ENCODE results near the gene ACTR1B.

DNA sequence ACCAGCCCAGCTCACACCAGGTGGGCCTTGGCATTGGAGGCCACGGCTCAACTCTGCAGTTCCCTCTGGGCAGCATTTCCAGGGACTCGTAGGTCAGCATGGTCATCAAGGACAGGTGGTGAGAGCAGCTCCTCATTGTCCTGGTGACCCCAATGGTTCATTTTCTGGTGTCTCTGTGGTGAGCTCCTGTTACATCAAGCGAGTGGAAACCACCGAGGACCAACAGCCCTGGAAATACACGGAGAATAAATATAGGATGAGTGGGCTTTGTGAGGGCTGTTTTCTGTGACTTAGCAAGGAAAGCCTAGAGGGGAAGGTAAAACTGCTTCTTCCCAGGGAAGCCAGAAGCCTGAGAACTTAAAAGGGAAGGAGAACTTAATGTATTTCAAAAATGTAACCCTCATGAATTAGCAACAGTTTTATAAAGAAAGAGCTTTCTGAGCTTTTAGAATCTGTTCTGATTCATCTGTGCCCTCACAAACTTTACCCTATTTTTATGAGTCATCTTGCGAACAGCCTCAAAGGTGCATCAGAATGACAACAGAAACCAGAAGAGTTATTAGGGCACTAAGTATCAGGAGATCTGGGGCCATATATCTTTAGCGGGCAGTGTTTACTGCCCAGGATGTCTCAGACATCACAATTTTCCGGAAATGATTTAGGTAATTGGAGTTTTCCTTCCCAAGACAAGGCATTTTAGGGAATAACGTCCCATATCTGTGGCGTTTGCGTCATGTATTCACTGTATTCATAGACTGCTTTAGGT is 24.4 kb upstream of the ACTR1B start:
- TF ChIP-seq, protein P1, sequence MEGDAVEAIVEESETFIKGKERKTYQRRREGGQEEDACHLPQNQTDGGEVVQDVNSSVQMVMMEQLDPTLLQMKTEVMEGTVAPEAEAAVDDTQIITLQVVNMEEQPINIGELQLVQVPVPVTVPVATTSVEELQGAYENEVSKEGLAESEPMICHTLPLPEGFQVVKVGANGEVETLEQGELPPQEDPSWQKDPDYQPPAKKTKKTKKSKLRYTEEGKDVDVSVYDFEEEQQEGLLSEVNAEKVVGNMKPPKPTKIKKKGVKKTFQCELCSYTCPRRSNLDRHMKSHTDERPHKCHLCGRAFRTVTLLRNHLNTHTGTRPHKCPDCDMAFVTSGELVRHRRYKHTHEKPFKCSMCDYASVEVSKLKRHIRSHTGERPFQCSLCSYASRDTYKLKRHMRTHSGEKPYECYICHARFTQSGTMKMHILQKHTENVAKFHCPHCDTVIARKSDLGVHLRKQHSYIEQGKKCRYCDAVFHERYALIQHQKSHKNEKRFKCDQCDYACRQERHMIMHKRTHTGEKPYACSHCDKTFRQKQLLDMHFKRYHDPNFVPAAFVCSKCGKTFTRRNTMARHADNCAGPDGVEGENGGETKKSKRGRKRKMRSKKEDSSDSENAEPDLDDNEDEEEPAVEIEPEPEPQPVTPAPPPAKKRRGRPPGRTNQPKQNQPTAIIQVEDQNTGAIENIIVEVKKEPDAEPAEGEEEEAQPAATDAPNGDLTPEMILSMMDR (conservative IDR thresholded peaks at IDR 0.05; ENCODE audit: low read length): no peak
- no peak for TF ChIP-seq EZH2phosphoT487 (IDR thresholded peaks at IDR 0.05; ENCODE audit: borderline replicate concordance, low read depth, low read length)

Measured in OCI-LY7 (cell line).